Keratinocyte (primary cell): Measurements from ENCODE around the gene MFNG. TPM values are rescaled to one million over a fixed set of nuclear protein-coding genes. Genes with fewer than 3 reads are reported as not detected.

Experiments
- DNase-seq: peaks from one replicate; pipeline ENCODE4 v3.0.0-alpha.2; 2011; ENCODE audit warnings: low read depth, missing footprints, low spot score
- FAIRE-seq: peaks from 2 replicates; lab custom pipeline; 2011; peaks lifted over from hg19 to GRCh38; lab: Jason Lieb, UNC
- H2AFZ ChIP-seq: 2 replicates; pipeline ENCODE4 v1.6.0; 2012; ENCODE audit warnings: low read length, control low read depth, inconsistent platforms; ENCODE audit not compliant: control insufficient read depth
- H3K27ac ChIP-seq: 2 replicates; pipeline ENCODE4 v1.5.1; 2011; ENCODE audit warnings: low read length; ENCODE audit not compliant: control insufficient read depth, insufficient read depth
- H3K27me3 ChIP-seq: 3 replicates; pipeline ENCODE4 v1.6.0; 2011; ENCODE audit warnings: low read length; ENCODE audit not compliant: control insufficient read depth, insufficient read depth; ENCODE audit errors: extremely low read depth
- H3K36me3 ChIP-seq, 2 experiments: 2 replicates in 1 of 2; 3 replicates in 1 of 2; pipeline ENCODE4 v1.5.1; 2011; ENCODE audit warnings: low read length in 2 of 2, mild to moderate bottlenecking in 1 of 2; ENCODE audit not compliant: control insufficient read depth in 2 of 2, insufficient read depth in 2 of 2; ENCODE audit errors: extremely low read depth in 1 of 2
- H3K4me1 ChIP-seq: 3 replicates; pipeline ENCODE4 v1.5.1; 2011; ENCODE audit warnings: low read length; ENCODE audit not compliant: control insufficient read depth, insufficient read depth; ENCODE audit errors: extremely low read depth
- H3K4me2 ChIP-seq: 3 replicates; pipeline ENCODE4 v1.6.0; 2011; ENCODE audit warnings: low read depth, low read length; ENCODE audit not compliant: control insufficient read depth, insufficient read depth; ENCODE audit errors: extremely low read depth
- H3K4me3 ChIP-seq, 3 experiments: fragments of 200-600 bp in 1 of 3; sonication (generic) in 1 of 3; 2 replicates in 2 of 3; 3 replicates in 1 of 3; pipeline ENCODE4 v1.5.1; 2011 to 2016; ENCODE audit warnings: low read length in 3 of 3, mild to moderate bottlenecking in 3 of 3, control low read depth in 2 of 3, inconsistent platforms in 1 of 3, low read depth in 1 of 3, mixed read lengths in 1 of 3, mixed run types in 1 of 3, moderate library complexity in 1 of 3; ENCODE audit not compliant: control insufficient read depth in 2 of 3, insufficient read depth in 2 of 3; ENCODE audit errors: extremely low read depth in 1 of 3
- H3K79me2 ChIP-seq: 2 replicates; pipeline ENCODE4 v1.6.0; 2012; ENCODE audit warnings: low read length; ENCODE audit not compliant: control insufficient read depth, insufficient read depth
- H3K9ac ChIP-seq: 3 replicates; pipeline ENCODE4 v1.6.0; 2011; ENCODE audit warnings: low read length; ENCODE audit not compliant: control insufficient read depth, insufficient read depth; ENCODE audit errors: extremely low read depth
- H3K9me1 ChIP-seq: 3 replicates; pipeline ENCODE4 v1.6.0; 2011; ENCODE audit warnings: low read length; ENCODE audit not compliant: control insufficient read depth, insufficient read depth; ENCODE audit errors: extremely low read depth
- H3K9me3 ChIP-seq: 2 replicates; pipeline ENCODE4 v1.5.1; 2012; ENCODE audit warnings: low read depth, low read length; ENCODE audit not compliant: control insufficient read depth
- H4K20me1 ChIP-seq: 3 replicates; pipeline ENCODE4 v1.6.0; 2011; ENCODE audit warnings: low read length; ENCODE audit not compliant: control insufficient read depth, insufficient read depth; ENCODE audit errors: extremely low read depth
- EZH2 ChIP-seq: IDR thresholded peaks from one replicate; pipeline ENCODE4 v1.6.1; 2012; ENCODE audit warnings: inconsistent platforms, mild to moderate bottlenecking, low read length, moderate library complexity
- dilution Hi-C: fragments of 300-500 bp; cut with MboI; formaldehyde crosslinking; loops from one replicate; pipeline ENCODE4 v1.7.0; 2020; ENCODE audit warnings: low sequenced_read_pairs; ENCODE audit not compliant: extremely low pct_ligation_motif_present
- polyA plus RNA-seq, 5 experiments: library from polyadenylated mRNA; depleted of rRNA in 3 of 5; stranded (reverse) in 3 of 5; stranded (forward) in 1 of 5; unstranded in 1 of 5; fragments of >200 nt; gene quantifications; 1 replicate in 1 of 5; 2 replicates in 3 of 5; 3 replicates in 1 of 5; pipeline versions ENCODE4 v1.2.1 to v1.2.3, GENCODE V29; 2011 to 2012; ENCODE audit warnings: missing spikeins in 2 of 5, low read depth in 1 of 5, low replicate concordance in 1 of 5
- TF ChIP-seq, protein P1 (sequence below), 3 experiments: IDR thresholded peaks in 1 of 3; conservative IDR thresholded peaks in 1 of 3; optimal IDR thresholded peaks in 1 of 3; 2 replicates in 2 of 3; 3 replicates in 1 of 3; pipeline versions ENCODE3 to v1.5.1; 2011; ENCODE audit warnings: low read length in 3 of 3, mild to moderate bottlenecking in 3 of 3, moderate library complexity in 2 of 3, control low read depth in 1 of 3, inconsistent platforms in 1 of 3; ENCODE audit not compliant: insufficient read depth in 2 of 3; ENCODE audit errors: extremely low read depth in 1 of 3

MFNG gene
- polyA plus RNA-seq, 1 donor (not counting 4 experiments of a cell fraction or from before 2014, with no cell fraction given), result 5.9 TPM

DNA sequence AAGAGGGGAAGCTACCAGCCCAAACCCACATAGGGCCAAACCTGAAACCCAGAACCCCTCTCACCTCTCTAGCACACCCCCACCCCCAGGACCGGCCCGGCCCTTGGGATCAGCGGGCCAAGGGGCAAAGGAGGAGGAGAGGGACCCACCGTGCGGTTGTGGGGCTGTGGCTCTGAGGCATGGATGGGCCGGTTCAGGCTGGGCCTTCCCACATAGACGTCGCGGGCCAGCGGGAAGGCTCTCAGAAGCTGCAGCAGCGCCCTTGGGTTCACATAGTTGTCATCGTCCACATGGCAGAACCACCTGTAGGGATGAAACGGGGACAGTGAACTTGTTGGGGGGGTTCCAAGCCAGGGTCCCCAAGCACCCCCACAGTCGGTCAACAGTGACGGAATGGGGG, 7.0 kb downstream of the MFNG start:
- H3K9me3 ChIP-seq, result no peaks in the 10 kb centered on the region
- H3K9me1 ChIP-seq, result no peaks in the 10 kb centered on the region
- no peaks in the 10 kb centered on the region for H4K20me1 ChIP-seq
- H3K4me3 ChIP-seq, result no peak overlapping the region
- no peak for TF ChIP-seq EZH2
- TF ChIP-seq, protein P1, sequence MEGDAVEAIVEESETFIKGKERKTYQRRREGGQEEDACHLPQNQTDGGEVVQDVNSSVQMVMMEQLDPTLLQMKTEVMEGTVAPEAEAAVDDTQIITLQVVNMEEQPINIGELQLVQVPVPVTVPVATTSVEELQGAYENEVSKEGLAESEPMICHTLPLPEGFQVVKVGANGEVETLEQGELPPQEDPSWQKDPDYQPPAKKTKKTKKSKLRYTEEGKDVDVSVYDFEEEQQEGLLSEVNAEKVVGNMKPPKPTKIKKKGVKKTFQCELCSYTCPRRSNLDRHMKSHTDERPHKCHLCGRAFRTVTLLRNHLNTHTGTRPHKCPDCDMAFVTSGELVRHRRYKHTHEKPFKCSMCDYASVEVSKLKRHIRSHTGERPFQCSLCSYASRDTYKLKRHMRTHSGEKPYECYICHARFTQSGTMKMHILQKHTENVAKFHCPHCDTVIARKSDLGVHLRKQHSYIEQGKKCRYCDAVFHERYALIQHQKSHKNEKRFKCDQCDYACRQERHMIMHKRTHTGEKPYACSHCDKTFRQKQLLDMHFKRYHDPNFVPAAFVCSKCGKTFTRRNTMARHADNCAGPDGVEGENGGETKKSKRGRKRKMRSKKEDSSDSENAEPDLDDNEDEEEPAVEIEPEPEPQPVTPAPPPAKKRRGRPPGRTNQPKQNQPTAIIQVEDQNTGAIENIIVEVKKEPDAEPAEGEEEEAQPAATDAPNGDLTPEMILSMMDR (optimal IDR thresholded peaks at IDR 0.05 in 1 of 3, IDR thresholded peaks at IDR 0.05 in 1 of 3, conservative IDR thresholded peaks at IDR 0.05 in 1 of 3; ENCODE audit: extremely low read depth in 1 of 3, insufficient read depth in 2 of 3, low read length in 3 of 3), result no peak
- DNase-seq (no peak), FAIRE-seq (no peak)
- dilution Hi-C loops, result no loop called here
- no peak overlapping the region for H2AFZ ChIP-seq
- H3K4me1 ChIP-seq, result no peaks in the 10 kb centered on the region
- no peak overlapping the region for H3K9ac ChIP-seq
- H3K79me2 ChIP-seq, result no peaks in the 10 kb centered on the region
- H3K27me3 ChIP-seq, result no peaks in the 10 kb centered on the region
- no peak overlapping the region for H3K4me2 ChIP-seq
- H3K36me3 ChIP-seq, result peaks cover 18 to 40% of the 10 kb centered on the region in 2 experiments
- H3K27ac ChIP-seq, result no peak overlapping the region

DNA sequence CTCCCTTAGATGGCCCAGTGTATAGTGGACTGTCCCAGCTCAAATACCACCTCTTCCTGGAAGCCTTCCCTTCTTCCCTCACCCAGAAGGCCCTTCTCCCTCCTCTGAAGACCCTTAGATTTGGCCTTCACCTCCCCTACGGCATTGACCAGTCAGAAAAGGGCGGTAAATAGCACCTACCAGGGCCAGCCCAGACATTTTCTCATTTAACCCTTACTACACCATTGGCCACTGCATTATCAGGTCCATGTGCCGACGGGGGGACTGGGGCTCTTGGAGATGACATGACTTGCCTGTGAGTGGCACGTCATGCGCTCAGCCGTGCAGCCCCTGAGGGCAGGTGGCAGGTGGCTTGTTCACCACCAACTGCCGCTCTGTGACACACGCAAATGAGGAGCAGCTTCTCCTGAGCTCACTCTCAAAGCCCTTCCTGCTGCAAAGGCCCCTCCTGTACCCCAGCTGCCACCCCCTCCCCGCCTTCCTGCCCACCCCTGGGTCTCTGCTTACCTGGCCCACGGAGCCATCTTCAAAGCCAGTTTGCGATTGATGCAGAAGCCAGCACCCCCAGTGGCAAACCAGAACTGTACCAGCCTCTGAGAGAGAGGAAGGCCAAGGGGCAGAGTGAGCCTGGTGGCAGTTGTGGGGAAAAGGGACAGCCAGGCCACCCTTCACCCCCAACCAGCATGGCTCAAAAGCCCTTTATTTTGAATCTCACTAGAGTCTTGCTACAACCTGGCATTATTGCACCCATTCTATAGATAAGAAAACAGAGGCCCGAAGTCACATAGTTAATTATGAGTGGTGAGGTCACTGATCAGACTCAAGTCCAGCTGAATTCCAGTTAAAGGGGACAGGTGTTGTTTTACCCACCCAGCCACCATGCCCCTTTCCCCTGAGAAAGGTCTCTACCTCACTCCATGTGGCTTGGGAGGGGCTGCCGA, 9.5 kb downstream of the MFNG start:
- H4K20me1 ChIP-seq, result peaks cover 3% of the 10 kb centered on the region
- no peak for FAIRE-seq

More for the DNA sequence above, 9.5 kb downstream of the MFNG start:
- H3K27ac ChIP-seq, result no peak overlapping the region
- no peaks in the 10 kb centered on the region for H3K79me2 ChIP-seq
- peaks cover 32 to 45% of the 10 kb centered on the region in 2 experiments for H3K36me3 ChIP-seq
- no peak overlapping the region for H3K4me2 ChIP-seq
- no peaks in the 10 kb centered on the region for H3K9me1 ChIP-seq
- TF ChIP-seq, protein P1 (optimal IDR thresholded peaks at IDR 0.05 in 1 of 3, IDR thresholded peaks at IDR 0.05 in 1 of 3, conservative IDR thresholded peaks at IDR 0.05 in 1 of 3; ENCODE audit: extremely low read depth in 1 of 3, insufficient read depth in 2 of 3, low read length in 3 of 3), result no peak
- TF ChIP-seq EZH2, result no peak
- DNase-seq, result no peak
- no peaks in the 10 kb centered on the region for H3K9me3 ChIP-seq
- H3K27me3 ChIP-seq, result no peaks in the 10 kb centered on the region
- dilution Hi-C loops, result no loop called here
- H3K4me1 ChIP-seq, result no peaks in the 10 kb centered on the region
- no peak overlapping the region for H3K4me3 ChIP-seq
- no peak overlapping the region for H3K9ac ChIP-seq
- no peak overlapping the region for H2AFZ ChIP-seq
